ENCODE data around the gene P2RY8.
"Not testable (repeated sequence)": the region's sequence is repeated elsewhere in the genome, so short reads cannot be mapped to it uniquely, and the experiment has no call there.

The P2RY8 gene

DNA sequence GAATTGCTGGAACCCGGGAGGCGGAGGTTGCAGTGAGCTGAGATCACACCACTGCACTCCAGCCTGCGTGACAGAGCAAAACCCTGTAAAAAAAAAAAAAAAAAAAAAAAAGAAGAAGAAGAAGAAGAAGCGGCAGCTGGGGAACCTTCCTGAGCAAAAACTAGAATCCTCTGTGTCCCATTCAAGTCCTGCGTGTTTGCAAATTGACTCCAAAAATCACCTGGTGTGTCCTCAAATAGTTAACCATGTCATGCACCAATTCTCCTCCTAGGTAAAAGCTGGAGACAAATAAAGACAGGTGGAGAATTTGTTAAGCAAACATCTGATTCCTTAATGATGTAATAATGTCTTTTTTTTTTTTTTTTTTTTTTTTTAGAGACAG, 52.4 kb downstream of the P2RY8 start:
- DNase-seq: no peak

DNA sequence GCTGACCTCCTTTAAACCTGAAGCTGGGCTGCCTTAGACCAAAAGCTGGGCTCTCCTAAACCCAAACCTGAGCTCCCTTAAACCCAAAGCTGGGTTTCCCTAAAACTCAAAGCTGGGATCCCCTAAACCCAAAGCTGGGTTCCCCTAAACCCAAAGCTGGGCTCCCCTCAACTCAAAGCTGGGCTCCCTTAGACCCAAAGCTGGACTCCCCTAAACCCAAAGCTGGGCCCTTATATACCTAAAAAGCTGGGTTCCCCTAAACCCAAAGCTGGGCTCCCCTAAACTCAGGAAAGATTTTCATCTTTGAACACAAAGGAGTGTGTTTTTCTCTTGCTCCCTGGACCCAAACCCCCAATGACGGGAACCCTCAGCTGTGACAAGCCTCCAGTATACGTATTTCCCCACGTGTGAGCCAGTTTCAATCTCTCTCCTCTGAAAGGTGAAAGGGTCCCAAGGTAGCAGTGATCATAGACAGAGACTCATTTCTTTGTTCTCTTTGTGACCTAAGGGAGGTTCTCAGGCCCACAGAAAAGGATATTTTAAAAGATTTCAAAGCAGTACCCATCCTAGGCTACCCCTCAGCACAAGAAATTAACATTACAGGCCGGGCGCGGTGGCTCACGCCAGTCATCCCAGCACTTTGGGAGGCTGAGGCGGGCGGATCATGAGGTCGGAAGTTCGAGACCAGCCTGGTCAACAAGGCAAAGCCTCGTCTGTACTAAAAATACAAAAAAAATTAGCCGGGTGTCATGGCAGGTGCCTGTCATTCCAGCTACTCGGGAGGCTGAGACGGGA, 52.9 kb downstream of the P2RY8 start:
- no peak for DNase-seq

DNA sequence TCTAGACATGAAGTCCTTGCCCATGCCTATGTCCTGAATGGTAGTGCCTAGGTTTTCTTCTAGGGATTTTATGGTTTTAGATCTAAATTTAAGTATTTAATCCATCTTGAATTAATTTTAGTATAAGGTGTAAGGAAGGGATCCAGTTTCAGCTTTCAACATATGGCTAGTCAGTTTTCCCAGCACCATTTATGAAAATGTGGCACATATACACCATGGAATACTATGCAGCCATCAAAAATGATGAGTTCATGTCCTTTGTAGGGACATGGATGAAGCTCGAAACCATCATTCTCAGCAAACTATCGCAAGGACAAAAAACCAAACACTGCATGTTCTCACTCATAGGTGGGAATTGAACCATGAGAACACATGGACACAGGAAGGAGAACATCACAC, 54.5 kb downstream of the P2RY8 start:
- not testable (repeated sequence) for DNase-seq

DNA sequence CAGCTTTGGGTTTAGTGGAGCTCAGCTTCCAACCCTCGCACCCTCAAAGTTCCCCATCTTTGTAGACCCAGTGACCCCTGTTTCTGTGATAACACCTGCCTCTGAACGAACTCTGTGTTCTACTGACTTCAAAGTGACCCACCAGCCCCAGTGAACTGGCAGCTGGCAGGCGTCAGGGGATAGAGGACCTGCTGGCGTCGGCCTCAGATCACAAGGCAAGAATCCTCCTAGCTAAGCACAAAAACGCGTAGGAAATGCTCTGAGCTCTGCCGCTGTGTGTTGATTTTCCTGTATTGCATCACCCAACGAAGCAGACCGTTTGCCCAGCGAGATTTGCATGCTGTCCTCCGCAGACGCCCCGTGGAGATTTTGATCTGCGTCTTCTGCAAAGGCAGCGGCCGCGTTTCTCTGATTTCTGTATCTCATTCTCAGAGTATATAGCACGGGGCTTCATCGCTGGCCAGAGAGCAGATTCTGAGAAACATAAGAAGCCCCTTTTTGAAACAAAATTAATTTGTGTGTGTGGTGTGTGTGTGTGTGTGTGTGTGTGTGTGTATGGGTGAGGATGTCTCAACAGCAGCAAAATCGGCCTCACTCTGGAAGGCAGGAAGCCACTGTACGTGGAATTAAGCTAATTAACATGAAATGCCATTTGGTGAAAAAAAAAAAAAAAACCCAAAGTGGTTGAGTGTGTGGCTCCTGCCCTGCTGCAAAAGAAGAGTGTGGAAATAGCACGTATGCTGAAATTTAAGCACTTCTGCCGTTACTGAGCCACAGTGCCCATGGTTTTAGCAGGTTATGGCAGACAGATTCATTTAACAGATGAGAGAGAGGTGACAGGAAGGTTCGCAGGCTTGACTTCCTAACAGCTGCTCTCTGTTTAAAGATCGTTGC, 55.1 kb downstream of the P2RY8 start:
- no peak for DNase-seq

DNA sequence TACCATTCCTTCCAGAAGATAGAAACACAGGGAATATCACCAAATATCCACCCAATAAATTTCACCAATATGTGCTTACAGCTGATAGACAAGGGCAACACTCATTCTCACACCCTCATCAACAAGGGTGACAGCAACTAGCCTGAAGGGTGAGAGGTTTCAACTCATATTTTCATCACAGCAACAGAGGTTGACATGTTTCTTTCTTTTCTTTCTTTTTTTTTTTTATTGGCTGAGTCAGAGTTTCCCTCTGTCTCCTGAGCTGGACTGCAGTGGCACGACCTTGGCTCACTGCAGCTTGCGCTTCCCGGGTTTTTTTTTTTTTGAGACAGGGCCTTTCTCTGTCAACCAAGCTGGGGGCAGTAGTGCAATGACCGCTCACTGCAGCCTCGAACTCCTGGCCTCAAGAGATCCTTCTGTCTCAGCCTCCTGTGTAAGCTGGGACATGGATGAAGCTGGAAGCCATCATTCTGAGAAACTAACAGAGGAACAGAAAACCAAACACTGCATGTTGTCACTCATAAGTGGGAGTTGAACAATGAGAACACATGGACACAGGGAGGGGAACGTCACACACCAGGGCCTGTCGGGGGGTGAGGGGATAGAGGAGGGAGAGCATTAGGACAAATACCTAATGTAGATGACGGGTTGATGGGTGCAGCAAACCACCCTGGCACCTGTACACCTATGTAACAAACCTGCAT, 56.8 kb downstream of the P2RY8 start:
- DNase-seq: no peak

DNA sequence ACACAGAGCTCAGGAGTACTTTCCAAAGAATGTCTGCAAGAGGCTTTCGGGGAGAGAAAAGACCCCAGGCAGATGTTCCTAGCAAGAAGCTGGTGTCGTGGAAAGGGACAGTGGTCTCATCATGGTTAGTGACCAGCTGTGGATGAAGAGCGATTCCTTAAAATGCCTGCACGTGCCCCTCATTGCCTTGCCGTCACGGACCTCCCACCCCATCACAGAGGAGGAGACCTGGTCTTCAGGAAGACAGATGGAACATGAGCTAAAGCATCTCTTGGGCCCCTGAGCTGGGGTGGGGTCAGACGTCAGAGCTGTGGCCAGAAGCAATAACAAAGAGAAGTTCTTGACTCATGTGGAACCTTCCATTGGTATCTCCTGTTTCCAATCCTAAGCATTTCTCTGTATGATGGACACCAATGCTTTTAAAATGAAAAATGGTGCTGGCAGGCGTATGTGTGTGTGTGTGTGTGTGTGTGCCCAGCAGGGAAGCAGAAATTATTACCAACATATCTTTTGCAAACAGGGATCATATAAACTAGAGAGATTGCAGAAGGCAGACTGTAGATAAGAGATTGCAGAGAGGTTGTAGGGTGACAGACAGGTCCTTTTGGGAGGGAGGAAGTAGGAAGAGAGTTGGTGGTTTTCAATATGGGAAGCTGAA, 59.1 kb downstream of the P2RY8 start:
- no peak for DNase-seq

DNA sequence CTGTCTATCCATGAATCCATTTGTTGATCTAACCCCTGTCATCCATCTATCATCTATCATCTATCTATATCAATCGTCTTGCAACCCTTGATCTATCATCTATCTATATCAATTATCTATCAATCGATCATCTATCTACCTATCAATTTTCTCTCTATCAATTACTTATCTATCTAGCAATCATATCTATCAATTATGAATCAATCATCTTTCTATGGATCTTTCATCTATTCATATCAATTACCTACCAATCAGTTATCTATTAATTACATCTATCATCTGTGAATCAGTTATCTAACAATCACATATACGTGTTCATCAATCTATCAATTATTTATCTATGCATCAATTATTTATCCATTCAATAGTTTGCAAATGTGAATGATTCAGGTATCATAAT, 59.8 kb downstream of the P2RY8 start:
- DNase-seq: no peak

DNA sequence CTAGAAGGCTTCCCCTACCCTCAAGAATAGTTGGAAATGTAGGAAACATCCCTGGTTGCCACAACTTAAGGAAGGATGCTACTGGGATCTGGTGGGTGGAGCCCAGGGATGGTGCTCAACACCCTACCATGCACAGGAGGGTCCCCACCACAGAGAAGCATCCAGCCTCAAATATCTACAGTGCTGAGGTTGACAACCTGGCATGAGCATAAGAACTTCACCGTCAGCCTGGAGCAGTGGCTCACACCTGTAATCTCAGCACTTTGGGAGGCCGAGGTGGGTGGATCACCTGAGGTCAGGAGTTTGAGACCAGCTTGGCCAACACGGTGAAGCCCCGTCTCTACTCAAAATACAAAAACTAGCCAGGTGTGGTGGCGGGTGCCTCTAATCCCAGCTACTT, 60.3 kb downstream of the P2RY8 start:
- no peak for DNase-seq

DNA sequence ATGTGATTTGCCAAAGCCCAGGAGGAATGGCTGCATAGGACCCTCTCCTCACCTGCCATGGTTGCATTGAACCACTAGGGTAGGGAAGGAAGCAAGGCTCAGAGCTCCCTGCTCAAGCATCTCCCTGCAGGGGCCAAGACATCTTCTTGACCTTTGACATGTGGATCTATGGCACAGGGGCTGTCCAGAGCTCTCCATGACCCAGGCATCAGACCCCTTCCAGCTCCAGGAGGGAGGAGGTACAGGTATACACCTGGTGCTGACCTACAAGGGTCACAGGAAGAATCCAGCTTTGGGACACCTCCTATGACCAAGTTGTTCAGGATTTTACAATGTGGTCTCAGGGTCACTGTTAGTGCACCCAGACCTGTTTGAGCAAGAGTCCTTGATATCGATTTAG, 61.1 kb downstream of the P2RY8 start:
- DNase-seq: no peak

DNA sequence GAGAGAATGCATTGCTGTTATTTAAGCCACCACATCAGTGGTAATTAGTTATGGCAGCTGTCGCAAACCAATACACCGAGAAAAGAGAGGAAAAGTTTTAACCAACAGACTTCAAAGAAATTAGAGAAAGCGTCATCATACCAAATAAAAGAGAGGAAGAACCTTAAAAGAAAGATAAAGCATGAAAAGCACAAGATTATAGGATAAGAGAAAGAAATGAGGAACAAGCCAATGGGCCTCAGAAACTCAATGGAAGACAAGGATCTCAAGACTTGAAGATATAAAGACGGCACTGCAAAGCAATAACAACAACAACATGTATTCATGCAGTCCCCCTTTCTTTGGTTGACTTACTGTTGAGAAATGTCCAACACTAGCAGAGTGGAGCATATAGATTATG, 61.5 kb downstream of the P2RY8 start:
- DNase-seq: no peak

DNA sequence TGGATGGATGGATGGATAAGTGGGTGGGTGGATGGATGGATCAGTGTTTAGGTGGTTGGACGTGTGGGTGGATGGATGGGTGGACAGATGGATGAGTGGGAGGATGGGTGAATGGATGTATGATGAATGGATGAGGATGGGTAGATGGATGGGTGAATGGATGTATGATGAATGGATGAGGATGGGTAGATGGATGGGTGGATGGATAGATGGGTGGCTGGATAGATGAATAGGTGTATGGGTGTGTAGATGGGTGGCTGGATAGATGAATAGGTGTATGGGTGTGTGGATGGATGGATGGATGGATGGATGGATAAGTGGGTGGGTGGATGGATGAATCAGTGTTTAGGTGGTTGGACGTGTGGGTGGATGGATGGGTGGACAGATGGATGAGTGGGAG, 62.4 kb downstream of the P2RY8 start:
- not testable (repeated sequence) for DNase-seq

DNA sequence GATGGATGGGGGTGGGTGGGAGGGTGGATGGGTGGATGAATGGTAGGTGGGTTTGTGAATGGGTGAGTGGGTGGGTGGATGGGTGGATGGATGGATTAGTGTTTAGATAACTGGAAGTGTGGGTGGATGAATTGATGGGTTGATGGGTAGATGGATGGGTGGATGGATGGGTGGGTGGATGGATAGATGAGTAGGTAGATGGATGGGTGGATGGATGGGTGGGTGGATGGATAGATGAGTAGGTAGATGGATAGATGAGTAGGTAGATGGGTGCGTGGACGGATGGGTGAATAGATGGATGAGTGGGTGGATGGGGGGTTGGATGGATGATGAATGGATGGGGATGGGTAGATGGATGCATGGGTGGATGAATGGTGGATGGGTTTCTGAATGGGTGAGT, 64.0 kb downstream of the P2RY8 start:
- DNase-seq: no peak

DNA sequence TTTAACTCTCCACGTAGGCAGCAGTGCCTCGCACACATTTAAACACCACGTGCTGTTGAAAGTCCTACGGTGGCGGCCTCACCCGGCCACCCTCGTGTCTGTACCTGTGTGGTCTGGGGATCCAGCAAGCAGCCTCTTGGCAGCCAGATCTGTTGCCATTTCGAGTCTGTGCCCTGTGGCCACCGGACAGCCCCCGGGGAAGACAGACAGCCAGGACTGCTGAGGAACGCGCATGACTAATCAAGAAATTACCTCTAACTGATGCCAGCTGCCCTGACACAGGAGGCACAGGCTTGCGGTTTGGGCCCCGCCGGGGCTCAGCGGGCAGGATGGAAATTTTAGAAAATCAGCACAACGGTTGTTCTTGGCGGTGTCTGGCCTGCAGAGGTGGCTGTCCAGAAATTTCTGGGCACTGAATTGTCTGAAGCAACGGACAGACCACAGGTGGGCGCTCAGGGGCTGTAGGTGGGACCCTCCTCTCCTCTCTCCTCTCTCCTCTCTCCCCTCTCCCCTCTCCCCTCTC, 68.7 kb downstream of the P2RY8 start:
- no peak for DNase-seq

DNA sequence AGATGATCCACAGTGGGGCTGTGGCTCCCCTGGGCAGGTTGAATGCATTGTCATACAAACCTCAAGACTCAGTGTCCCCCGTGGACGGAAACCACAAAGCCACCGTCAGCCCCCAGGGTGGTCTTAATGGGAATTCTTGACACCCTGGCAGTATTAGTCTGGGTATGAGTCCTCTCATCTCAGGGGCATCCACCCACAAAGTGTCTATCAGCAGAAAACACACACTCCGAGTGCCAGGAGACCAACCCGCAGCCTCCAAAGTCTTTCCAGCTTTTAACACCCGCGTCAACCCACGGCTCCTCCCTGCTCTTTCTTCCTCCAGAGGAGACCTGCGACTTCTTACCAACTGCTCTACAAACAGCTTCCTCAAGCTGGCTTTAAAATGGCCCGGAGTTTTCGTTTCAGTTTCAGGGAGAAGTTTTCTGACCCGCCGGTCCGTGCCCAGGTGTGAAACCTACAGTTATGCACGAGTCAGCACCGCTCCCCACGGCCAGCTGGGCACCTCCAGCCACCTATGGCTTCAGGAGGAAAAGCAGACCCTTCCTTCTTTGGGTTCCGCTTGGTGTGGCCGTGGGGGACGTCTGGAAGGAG, 69.9 kb downstream of the P2RY8 start:
- no peak for DNase-seq

DNA sequence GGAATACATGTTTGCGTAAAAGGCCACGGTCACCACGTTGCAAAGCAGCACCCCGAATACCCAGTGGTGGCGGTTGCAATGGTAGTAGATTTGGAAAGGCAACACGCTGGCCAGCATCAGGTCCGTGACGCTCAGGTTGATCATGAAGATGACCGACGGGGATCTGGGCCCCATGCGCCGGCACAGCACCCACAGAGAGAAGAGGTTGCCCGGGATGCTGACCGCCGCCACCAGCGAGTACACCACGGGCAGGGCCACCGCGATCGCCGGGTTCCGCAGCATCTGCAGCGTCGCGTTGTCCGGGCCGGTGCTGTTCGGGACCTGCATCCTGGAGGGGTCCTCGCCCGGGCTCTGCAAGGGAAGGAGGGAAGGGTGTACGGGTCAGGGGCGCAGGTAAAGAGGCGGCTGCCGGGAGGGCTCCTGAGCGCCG, 70.7 kb downstream of the P2RY8 start:
- no peak for DNase-seq

DNA sequence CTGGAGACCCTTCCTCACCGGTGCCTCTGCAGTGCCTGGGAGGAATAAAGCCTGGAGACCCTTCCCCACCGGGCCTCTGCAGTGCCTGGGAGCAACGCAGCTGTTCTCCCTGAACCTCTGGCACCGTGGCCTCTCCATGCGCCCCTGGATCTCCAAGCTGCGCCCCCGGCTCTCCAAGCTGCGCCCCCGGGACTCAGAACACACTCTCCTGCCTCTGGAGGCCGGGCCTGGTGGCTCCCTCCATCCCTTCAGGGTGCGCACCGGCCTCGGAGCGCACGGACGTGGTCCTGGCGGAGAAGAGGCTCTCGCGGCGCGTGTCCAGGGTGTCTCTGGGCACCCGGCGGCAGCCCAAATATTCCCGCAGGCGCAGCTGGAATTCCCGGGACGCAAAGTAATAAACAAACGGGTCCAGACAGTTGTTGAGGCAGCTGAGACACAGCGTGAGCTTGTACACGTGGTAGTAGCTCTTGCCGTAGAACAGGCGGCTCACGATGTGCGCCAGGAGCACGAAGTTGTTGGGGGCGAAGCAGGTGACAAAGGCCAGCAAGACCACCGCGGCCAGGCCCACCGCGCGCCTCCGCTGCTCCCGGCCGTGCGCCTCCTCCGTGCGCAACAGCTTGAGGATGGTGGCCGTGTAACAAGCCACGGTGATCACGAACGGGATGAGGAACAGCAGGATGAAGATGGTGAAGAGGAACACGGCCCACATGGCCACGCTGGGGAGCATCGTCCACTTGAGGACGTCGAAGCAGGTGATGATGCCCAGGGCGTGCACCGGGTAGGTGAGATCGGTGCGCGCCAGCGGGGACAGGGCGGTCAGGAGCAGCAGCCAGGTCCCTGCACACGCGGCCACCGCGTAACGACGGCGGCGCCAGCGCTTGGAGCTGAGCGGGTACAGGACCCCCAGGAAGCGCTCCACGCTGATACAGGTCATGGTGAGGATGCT, 71.4 kb downstream of the P2RY8 start:
- no peak for DNase-seq

DNA sequence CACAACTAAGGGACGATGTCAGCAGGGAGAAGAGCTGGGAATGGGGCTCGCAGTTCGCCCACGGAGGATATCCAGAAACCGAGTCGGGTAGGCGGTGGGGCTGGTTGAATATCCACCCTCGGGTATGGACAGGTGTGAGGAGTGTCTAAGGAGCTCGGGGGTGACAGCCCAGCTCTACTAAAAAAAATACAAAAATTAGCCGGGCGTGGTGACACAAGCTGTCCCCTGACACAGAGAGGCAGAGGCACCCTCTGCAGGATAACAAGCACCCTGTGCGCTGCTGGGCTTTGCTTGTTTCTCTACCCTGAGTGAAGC, 72.1 kb downstream of the P2RY8 start:
- no peak for DNase-seq

DNA sequence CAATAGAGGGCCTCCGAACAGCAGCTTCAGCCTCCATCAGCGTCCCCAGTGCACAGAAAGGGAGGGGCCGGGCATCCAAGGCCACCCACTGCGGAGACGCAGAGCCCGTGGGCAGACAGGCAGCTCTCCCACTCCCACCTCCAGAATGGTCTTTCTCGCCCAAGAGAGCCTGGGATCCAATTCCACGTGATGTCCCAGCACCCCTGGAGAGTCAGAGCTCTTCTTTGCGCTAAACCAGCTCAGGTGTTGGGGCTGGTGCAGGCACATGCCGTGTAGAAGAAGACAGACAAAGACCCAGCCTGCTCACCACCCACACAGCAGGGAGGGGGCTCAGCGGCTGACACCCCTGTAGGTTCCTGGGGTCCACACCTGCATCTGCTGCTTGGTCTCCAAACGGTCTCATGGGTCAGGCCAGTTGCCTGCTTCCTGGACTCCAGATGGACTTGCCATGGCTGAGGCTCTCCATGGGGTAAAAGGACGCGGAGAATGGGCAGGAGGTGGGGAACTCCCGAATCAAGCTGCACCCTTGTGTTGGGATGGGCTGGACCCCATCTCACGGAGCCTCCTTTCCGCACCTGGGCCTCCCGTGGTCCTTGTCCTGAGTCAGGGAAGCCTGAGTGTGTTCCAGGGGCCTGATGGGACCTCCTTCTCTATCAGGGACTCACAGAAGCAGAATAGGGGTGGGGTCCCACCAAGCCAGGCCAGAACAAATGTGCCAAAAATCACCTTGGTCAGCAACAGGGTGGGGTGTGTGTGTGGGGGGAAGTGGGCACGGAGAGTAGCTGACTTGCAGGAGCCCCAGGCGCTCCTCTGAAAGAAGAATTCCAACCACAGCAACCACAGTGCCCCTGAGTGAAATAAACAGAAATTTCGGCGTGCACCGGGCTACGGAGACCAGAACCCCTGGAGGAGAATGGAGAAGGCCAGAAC, 72.7 kb downstream of the P2RY8 start:
- no peak for DNase-seq

DNA sequence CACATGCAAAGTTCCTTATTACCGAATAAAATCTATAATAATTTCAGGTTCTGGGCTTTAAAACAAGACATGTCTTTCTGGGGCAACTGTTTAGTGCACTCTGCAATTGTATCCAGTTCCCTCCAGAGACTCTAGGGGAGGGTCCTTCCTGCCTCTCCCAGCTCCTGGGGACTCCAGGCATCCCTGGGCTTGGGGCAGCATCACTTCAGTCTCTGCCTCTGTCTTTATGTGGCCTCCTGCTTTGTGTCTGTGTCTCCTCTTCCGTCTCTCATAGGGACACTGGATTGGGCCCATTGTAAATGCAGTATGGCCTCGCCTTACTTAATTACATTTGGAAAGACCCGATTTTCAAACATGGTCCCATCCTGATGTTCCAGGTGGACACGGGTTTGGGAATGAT, 73.4 kb downstream of the P2RY8 start:
- no peak for DNase-seq

DNA sequence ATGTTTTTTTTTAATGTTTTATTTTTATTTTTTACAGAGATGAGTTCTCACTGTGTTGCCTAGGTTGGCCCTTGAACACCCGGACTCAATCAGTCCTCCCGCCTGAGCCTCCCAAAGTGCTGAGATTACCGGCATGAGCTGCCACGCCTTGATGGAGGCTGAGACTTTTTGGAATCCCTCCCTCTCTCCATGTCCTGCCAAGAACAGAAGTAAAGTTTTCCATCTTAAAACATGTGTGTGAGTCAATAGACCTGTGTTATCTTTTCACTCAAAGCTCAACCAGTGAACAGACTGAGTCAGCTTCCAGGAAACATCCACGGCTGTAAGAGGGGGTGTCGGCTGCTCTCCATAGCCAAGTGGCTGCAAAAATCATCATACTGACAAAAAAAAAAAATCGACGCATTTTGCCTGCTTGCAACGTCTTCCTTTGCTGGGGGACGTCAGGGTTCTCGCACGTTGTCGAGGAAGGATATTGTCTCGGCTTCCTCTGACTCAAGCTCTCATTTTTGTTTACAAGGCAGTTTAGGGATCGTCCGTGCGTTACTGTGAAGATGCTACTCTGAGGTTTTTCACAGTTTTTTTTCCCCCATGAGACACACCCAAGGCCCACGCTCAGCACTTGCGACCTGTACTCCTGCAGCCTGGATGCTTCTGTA, 74.3 kb downstream of the P2RY8 start:
- DNase-seq: no peak

Measured in DMS53 (cell line).